ENCODE data around the gene RBFOX2.

The RBFOX2 gene

GRCh38 chr22:36032611-36033010, 4.0 kb upstream of the RBFOX2 start:
- Mint-ChIP-seq H3K9me3 (no peaks in the 10 kb centered on the region), H3K27ac (peak overlapping the region; percentile 20 to 58 (median 31)), H3K4me1 (peaks cover 30% of the 10 kb centered on the region), H3K27me3 (ENCODE audit: low read depth) (peaks cover 4% of the 10 kb centered on the region), H3K4me3 (no peak overlapping the region), H3K36me3 (ENCODE audit: low read depth) (no peaks in the 10 kb centered on the region)
- no peak for TF ChIP-seq CTCF (IDR thresholded peaks at IDR 0.05; ENCODE audit: unreplicated experiment in 3 of 3)

- Mint-ChIP-seq H3K4me3 (peak overlapping the region; percentile 83 to 91 (median 90)), H3K9me3 (no peaks in the 10 kb centered on the region), H3K4me1 (peaks cover 32% of the 10 kb centered on the region), H3K36me3 (ENCODE audit: low read depth) (peaks cover 12% of the 10 kb centered on the region), H3K27ac (peak overlapping the region; percentile 74 to 92 (median 82)), H3K27me3 (ENCODE audit: low read depth) (peaks cover 4% of the 10 kb centered on the region)
- no peak for TF ChIP-seq CTCF (IDR thresholded peaks at IDR 0.05; ENCODE audit: unreplicated experiment in 3 of 3)
These were observed 757 bp upstream of the RBFOX2 start for GRCh38 chr22:36029406-36029755.

GRCh38 chr22:36027935-36028645, 534 bp downstream of the RBFOX2 start:
- Mint-ChIP-seq H3K27me3 (ENCODE audit: low read depth) (peaks cover 4% of the 10 kb centered on the region), H3K36me3 (ENCODE audit: low read depth) (peaks cover 16% of the 10 kb centered on the region), H3K27ac (peak overlapping the region; percentile 91 to 96 (median 93)), H3K4me3 (peak overlapping the region; percentile 91 to 97 (median 93)), H3K9me3 (no peaks in the 10 kb centered on the region), H3K4me1 (peaks cover 44% of the 10 kb centered on the region)
- TF ChIP-seq CTCF (IDR thresholded peaks at IDR 0.05; ENCODE audit: unreplicated experiment in 3 of 3): no peak

- peaks cover 47% of the 10 kb centered on the region for H3K4me1 Mint-ChIP-seq
- no peaks in the 10 kb centered on the region for H3K9me3 Mint-ChIP-seq
- no peak for TF ChIP-seq CTCF (IDR thresholded peaks at IDR 0.05; ENCODE audit: unreplicated experiment in 3 of 3)
- H3K4me3 Mint-ChIP-seq: peak overlapping the region; percentile 91 to 97 (median 93)
- peak overlapping the region; percentile 91 to 96 (median 93) for H3K27ac Mint-ChIP-seq
- peaks cover 4% of the 10 kb centered on the region for H3K27me3 Mint-ChIP-seq (ENCODE audit: low read depth)
- H3K36me3 Mint-ChIP-seq (ENCODE audit: low read depth): peaks cover 16% of the 10 kb centered on the region
These were observed 1.1 kb downstream of the RBFOX2 start for GRCh38 chr22:36027579-36027934.

- Mint-ChIP-seq H3K9me3 (no peaks in the 10 kb centered on the region), H3K27me3 (ENCODE audit: low read depth) (peaks cover 3% of the 10 kb centered on the region), H3K4me1 (peaks cover 55% of the 10 kb centered on the region), H3K36me3 (ENCODE audit: low read depth) (peaks cover 20% of the 10 kb centered on the region), H3K27ac (peak overlapping the region; percentile 91 to 96 (median 93)), H3K4me3 (peak overlapping the region; percentile 91 to 97 (median 93))
- TF ChIP-seq CTCF (IDR thresholded peaks at IDR 0.05; ENCODE audit: unreplicated experiment in 3 of 3): no peak
These were observed 1.9 kb downstream of the RBFOX2 start for GRCh38 chr22:36026741-36027140.

GRCh38 chr22:36022697-36023096, 5.9 kb downstream of the RBFOX2 start:
- Mint-ChIP-seq H3K36me3 (ENCODE audit: low read depth) (peaks cover 36% of the 10 kb centered on the region), H3K4me3 (no peak overlapping the region), H3K27me3 (ENCODE audit: low read depth) (no peaks in the 10 kb centered on the region), H3K4me1 (peaks cover 67% of the 10 kb centered on the region), H3K27ac (peak overlapping the region; percentile 53 to 93 (median 89)), H3K9me3 (no peaks in the 10 kb centered on the region)
- TF ChIP-seq CTCF (IDR thresholded peaks at IDR 0.05; ENCODE audit: unreplicated experiment in 3 of 3): no peak

All from nephron (organoid).